Measurements from ENCODE around the gene FOSL2. TPM values are rescaled to one million over a fixed set of nuclear protein-coding genes. Genes with fewer than 3 reads are reported as not detected.

The FOSL2 gene
- total RNA-seq, 2 experiments from 2014 or later, result 39.6 to 47.0 TPM

DNA sequence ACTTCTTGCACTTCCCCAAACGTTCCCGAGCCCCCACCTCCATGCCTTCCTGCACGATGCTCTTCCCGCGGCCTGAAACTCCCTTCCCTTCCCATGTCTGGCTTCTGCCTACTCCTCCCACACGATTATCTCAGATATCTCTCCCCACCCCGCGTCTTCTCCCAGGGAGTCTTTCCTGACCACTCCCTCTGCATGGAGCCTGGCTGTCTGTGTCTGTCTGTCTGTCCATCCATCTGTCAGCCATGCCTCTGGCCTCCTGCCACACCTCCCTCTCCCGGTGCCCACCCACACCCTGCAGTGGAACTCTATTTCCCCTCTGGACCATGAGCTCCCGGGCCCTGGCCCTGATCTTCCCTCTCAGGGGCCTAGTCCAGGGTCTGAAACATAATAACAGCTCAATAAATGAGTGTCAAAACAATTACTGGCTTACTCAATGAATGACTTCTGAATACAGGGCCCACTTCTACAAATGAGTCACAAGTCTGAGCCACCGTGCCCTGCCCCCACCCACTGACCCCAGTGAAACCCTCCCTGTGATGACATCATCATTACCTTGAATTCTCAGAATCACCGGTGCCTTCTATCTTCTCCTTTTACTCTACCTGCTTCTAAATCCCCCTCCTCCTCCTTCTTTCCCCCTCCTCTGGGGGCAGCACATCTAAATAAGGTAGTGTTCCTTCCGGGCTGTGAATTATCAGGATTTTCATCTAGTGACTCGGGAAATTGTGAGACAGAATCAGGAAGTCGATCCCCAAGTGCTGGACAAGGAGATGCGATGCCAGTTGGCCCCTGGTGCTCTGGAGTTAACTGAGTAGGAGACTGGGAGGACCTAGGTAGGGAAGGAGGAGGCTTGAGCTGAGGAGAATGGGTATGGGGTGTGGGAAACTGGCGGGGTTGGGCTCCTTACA, 57.1 kb downstream of the FOSL2 start:
- H3K9me3 Mint-ChIP-seq, result no peaks in the 10 kb centered on the region
- DNase-seq, result peak; percentile 57
- ChIA-PET CTCF (interaction anchor here (0.9 to 1.7 kb wide), 2 partner anchors 13 to 197 kb away, joined by 3 to 4 read pairs; no protein-coding TSS in a partner anchor), POLR2A (interaction anchor here (1.3 kb wide), 1 partner anchor 57 kb away, joined by 3 read pairs; the partner anchor contains the start of gene FOSL2)
- H3K27me3 Mint-ChIP-seq, result no peaks in the 10 kb centered on the region
- H3K27ac Mint-ChIP-seq, result peak overlapping the region; percentile 77
- H3K4me3 Mint-ChIP-seq, result no peak overlapping the region
- peaks cover 3% of the 10 kb centered on the region for H3K36me3 Mint-ChIP-seq (ENCODE audit: low read depth)
- H3K4me1 Mint-ChIP-seq, result peaks cover 44% of the 10 kb centered on the region

DNA sequence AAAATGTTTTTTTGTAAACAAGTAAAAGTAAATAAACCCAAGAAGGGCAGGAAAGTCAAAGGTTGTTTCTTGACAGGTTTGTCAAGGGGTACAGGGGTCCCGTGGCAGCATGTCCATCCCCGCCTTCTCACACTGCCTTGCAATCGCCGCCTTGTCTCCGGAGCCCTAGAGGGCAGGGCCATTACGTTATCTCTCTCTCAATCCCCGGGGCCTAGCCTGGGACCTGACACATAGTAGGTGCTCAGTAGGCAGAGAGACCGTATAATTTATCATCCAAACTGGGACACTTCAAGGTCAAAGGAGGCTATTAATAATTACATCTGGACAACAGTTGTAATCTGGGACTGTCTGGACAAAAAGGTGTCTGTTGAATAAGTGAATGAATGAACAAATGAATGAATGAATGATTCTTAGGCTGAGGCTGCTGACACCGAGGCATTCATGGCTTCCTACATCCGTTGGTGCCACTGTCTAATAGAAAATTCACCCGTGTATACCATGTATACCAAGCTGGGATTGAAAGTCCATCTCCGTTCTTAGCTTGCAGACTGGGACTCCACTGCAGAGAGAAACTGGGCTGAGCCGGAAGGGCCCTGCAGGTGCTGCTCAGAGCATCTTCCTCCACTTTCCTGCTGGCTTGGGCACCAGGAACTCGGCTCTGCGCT, 58.4 kb downstream of the FOSL2 start:
- Mint-ChIP-seq H3K4me1 (peaks cover 41% of the 10 kb centered on the region), H3K27ac (no peak overlapping the region), H3K27me3 (no peaks in the 10 kb centered on the region), H3K36me3 (ENCODE audit: low read depth) (peaks cover 3% of the 10 kb centered on the region), H3K9me3 (no peaks in the 10 kb centered on the region), H3K4me3 (no peak overlapping the region)
- CTCF ChIA-PET, result no interaction called here
- no peak for DNase-seq
- POLR2A ChIA-PET, result no interaction called here

GRCh38 chr2:28451793-28452533, 59.3 kb downstream of the FOSL2 start:
- no peaks in the 10 kb centered on the region for H3K27me3 Mint-ChIP-seq
- no peak overlapping the region for H3K4me3 Mint-ChIP-seq
- ChIA-PET POLR2A (no interaction called here), CTCF (interaction anchor here (0.5 to 1.7 kb wide), 17 partner anchors 8 to 699 kb away, joined by 3 to 12 read pairs (median 3); no protein-coding TSS in a partner anchor)
- peaks cover 39% of the 10 kb centered on the region for H3K4me1 Mint-ChIP-seq
- no peak for DNase-seq
- H3K9me3 Mint-ChIP-seq, result no peaks in the 10 kb centered on the region
- no peak overlapping the region for H3K27ac Mint-ChIP-seq
- peaks cover 3% of the 10 kb centered on the region for H3K36me3 Mint-ChIP-seq (ENCODE audit: low read depth)

DNA sequence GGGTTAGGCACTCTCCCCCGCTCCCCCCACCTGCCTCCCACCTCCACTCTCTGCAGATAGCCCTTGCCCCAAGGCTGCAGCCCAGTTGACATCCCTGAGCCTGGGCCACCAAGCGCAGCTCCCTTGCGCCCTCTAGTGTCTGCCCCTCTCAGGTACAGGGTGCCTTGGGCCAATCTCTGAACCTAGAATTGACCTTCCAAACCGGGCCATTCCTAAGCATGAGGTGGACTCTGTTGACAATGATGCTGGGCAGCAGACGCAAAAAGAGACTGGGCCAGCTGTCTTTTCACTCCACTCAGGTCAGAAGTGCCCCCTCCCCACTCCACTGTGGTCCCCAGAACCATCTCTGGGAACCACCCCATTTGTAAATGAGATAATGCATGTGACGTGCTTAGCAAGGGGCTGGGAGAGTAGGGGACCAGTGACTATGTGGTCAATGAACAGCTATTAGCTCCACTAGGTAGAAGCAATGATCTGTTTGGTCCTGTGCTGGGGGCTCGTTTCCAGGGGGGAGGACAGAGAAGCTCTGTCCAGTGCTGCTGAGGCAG, 60.0 kb downstream of the FOSL2 start:
- Mint-ChIP-seq H3K4me3 (no peak overlapping the region), H3K36me3 (ENCODE audit: low read depth) (peaks cover 3% of the 10 kb centered on the region), H3K9me3 (no peaks in the 10 kb centered on the region), H3K27ac (peak overlapping the region; percentile 58), H3K4me1 (peaks cover 36% of the 10 kb centered on the region), H3K27me3 (no peaks in the 10 kb centered on the region)
- ChIA-PET POLR2A (no interaction called here), CTCF (interaction anchor here (0.5 to 1.7 kb wide), 20 partner anchors 8 to 749 kb away, joined by 3 to 12 read pairs (median 3); no protein-coding TSS in a partner anchor)
- peak; percentile 82 for DNase-seq

- Mint-ChIP-seq H3K27me3 (no peaks in the 10 kb centered on the region), H3K4me1 (peaks cover 29% of the 10 kb centered on the region), H3K9me3 (no peaks in the 10 kb centered on the region), H3K36me3 (ENCODE audit: low read depth) (peaks cover 3% of the 10 kb centered on the region), H3K4me3 (no peak overlapping the region), H3K27ac (no peak overlapping the region)
- DNase-seq, result no peak
- ChIA-PET CTCF (interaction anchor here (0.9 to 1.7 kb wide), 9 partner anchors 9 to 750 kb away, joined by 3 to 12 read pairs (median 3); no protein-coding TSS in a partner anchor), POLR2A (no interaction called here)
Observed at GRCh38 chr2:28453396-28453795, 60.7 kb downstream of the FOSL2 start.

DNA sequence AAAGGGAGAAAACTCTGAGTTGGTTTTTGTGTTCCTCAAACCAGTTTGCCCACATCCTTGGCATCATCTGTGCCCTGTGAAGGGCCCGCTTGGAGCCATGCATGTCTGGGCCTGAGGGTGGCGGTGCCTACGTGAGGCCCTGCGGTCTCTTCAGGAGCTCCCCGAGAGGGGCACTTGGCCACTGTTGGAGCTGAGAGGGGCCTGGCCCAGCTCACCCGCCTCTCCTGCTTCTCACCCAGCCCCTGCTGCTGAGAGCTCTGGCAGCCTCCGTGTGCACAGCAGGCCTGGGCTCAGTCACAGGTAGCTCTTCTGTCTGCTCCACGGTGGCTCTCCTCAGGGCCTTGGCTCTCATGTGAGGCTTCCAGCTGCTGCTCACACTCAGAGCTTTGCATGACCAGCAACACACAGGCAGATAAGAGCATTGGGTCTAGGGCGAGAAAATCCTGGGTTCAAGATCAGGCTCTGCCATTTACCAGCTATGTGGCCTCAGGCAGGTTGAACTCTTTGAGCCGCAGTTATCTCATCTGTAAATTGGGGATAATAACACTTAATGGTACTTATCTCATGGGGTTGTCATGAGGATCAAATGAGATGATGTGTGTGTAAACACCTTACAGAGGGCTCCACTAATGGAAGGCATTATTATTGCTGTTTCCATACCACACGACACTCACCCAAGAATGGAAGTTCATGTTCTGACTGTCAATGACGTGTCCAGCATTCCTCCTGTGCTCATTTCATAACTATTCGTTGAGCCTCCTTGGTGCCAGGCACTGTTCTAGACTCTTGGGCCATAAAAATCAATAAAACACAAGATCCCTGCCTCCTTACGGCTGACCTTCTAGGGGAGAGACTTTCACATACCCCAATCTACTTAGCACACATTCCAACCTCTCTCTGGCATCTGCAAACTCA, 61.6 kb downstream of the FOSL2 start:
- no peak overlapping the region for H3K4me3 Mint-ChIP-seq
- no peaks in the 10 kb centered on the region for H3K27me3 Mint-ChIP-seq
- CTCF ChIA-PET, result interaction anchor here (1.4 kb wide), 1 partner anchor 751 kb away, joined by 3 read pairs; no protein-coding TSS in a partner anchor
- no peak overlapping the region for H3K27ac Mint-ChIP-seq
- peaks cover 20% of the 10 kb centered on the region for H3K4me1 Mint-ChIP-seq
- no peak for DNase-seq
- no peaks in the 10 kb centered on the region for H3K9me3 Mint-ChIP-seq
- POLR2A ChIA-PET, result no interaction called here
- H3K36me3 Mint-ChIP-seq (ENCODE audit: low read depth), result peaks cover 3% of the 10 kb centered on the region

- DNase-seq, result no peak
- peaks cover 3% of the 10 kb centered on the region for H3K4me1 Mint-ChIP-seq
- H3K9me3 Mint-ChIP-seq, result peaks cover 3% of the 10 kb centered on the region
- peaks cover 3% of the 10 kb centered on the region for H3K36me3 Mint-ChIP-seq (ENCODE audit: low read depth)
- ChIA-PET CTCF (no interaction called here), POLR2A (no interaction called here)
- H3K4me3 Mint-ChIP-seq, result no peak overlapping the region
- H3K27ac Mint-ChIP-seq, result no peak overlapping the region
- peaks cover 6% of the 10 kb centered on the region for H3K27me3 Mint-ChIP-seq
Observed at GRCh38 chr2:28457237-28457636, 64.6 kb downstream of the FOSL2 start.

- Mint-ChIP-seq H3K9me3 (peaks cover 9% of the 10 kb centered on the region), H3K4me1 (peaks cover 22% of the 10 kb centered on the region), H3K4me3 (no peak overlapping the region), H3K27me3 (peaks cover 10% of the 10 kb centered on the region), H3K36me3 (ENCODE audit: low read depth) (peaks cover 8% of the 10 kb centered on the region), H3K27ac (no peak overlapping the region)
- DNase-seq, result no peak
- CTCF ChIA-PET, result no interaction called here
- POLR2A ChIA-PET, result no interaction called here
Observed at GRCh38 chr2:28461056-28461455, 68.4 kb downstream of the FOSL2 start.

DNA sequence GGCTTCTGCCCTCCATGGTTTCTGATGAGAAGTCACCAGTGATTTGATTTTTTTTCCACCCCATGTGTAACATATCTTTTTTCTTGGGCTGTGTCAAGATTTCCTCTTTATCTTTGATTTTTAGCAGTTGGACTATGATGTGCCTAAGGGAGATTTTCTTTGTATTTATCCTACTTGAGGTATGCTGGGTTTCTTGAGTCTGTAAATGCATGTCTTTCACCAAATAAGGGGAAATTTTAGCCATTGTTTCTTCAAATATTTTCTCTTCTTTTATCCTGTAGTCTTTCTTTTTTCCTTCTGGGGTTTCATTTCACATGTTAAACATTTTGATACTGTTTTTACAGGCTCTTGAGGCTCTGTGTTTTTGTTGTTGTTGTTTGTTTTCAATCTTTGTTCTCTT, 69.5 kb downstream of the FOSL2 start:
- no peak for DNase-seq
- ChIA-PET POLR2A (no interaction called here), CTCF (no interaction called here)
- Mint-ChIP-seq H3K27me3 (peaks cover 10% of the 10 kb centered on the region), H3K9me3 (peaks cover 9% of the 10 kb centered on the region), H3K27ac (no peak overlapping the region), H3K4me3 (no peak overlapping the region), H3K36me3 (ENCODE audit: low read depth) (peaks cover 8% of the 10 kb centered on the region), H3K4me1 (peaks cover 29% of the 10 kb centered on the region)

- Mint-ChIP-seq H3K9me3 (peaks cover 9% of the 10 kb centered on the region), H3K4me1 (peaks cover 29% of the 10 kb centered on the region), H3K36me3 (ENCODE audit: low read depth) (peaks cover 8% of the 10 kb centered on the region), H3K27me3 (peaks cover 10% of the 10 kb centered on the region), H3K27ac (no peak overlapping the region), H3K4me3 (no peak overlapping the region)
- no peak for DNase-seq
- ChIA-PET POLR2A (no interaction called here), CTCF (no interaction called here)
Observed at GRCh38 chr2:28463211-28463816, 70.7 kb downstream of the FOSL2 start.

- peaks cover 29% of the 10 kb centered on the region for H3K4me1 Mint-ChIP-seq
- H3K36me3 Mint-ChIP-seq (ENCODE audit: low read depth), result peaks cover 8% of the 10 kb centered on the region
- ChIA-PET CTCF (interaction anchor here (1.3 kb wide), 1 partner anchor 11 kb away, joined by 5 read pairs; no protein-coding TSS in a partner anchor), POLR2A (no interaction called here)
- DNase-seq, result no peak
- H3K27ac Mint-ChIP-seq, result no peak overlapping the region
- peaks cover 10% of the 10 kb centered on the region for H3K27me3 Mint-ChIP-seq
- H3K9me3 Mint-ChIP-seq, result peaks cover 9% of the 10 kb centered on the region
- H3K4me3 Mint-ChIP-seq, result no peak overlapping the region
Observed at GRCh38 chr2:28463893-28464292, 71.2 kb downstream of the FOSL2 start.

Measured in activated CD4-positive, alpha-beta T cell treated with anti-CD3 and anti-CD28 coated beads, Interleukin-2, amount 10 ng/mL, durations not matched to agents 7 days and 5 days (primary cell).